GM21447 (cell line): Measurements from ENCODE around the gene EIF2D.
"Not testable (repeated sequence)": the region's sequence is repeated elsewhere in the genome, so short reads cannot be mapped to it uniquely, and the experiment has no call there.

Experiments
- ATAC-seq: cut with Tn5 transposase; IDR thresholded peaks from one replicate; pipeline ENCODE4 v1.9.1; 2021; ENCODE audit not compliant: unreplicated experiment

The EIF2D gene

DNA sequence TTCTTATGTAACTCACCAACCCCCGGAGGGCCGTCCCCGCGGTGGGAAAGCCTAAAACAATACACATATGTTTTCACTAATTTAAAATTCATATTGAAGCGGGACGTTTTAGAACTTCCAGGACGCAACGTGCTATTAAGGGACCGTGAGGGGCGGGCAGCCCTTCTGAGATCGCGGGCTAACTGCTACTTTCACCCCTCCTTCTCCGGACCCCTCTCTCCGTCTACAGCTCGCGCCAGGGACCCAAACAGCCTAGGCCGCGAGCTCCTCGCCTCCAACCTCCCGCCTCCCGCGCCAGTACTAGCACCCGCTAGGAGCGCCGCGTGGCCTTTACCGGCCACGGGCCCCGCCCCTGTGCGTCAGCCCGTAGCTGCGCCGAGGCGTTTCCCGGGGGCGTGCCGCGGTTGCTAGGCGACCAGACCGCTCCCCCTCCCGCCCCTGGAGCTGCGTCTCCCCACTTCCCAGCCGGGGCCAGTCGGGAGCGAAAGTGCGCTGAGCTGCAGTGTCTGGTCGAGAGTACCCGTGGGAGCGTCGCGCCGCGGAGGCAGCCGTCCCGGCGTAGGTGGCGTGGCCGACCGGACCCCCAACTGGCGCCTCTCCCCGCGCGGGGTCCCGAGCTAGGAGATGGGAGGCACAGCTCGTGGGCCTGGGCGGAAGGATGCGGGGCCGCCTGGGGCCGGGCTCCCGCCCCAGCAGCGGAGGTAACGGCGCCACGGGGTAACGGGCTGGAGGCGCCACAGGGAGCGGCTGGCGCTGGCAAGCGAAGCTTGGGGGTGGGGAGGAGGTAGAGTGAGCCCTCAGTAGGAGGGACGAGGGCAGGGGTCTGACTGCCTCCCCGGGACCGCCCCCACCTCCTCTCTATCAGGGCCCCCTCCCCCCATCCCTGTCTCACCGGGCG, 23.1 kb upstream of the EIF2D start, which contains the start of gene DYRK3:
TSS of gene DYRK3 (plus strand) at position 457 of the 898 bp plus-strand sequence. CDS start at position 625, 168 bp downstream.
- ATAC-seq = peak; percentile 90

- no peak for ATAC-seq
Measured at GRCh38 chr1:206634365-206635079, 22.3 kb upstream of the EIF2D start.

DNA sequence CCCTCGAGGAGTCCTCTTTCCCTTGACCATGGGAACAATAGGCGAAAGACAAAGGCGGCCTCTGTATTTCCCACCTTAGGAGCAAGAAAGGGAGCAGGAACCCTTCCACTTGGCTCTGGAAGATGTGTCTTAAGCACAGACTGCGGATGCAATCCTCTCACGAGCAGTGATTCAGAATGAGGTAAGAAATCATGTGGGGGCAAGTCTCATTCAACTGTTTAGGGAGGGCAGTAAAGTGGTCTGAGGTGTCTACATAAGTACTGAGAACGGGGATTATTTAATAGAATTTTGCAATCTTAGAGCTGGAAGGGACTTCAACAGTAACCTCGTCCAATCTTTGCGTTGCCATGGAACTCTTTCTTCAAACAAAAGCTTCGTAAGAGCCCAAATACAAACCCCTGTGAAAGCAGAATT, 21.4 kb upstream of the EIF2D start:
- ATAC-seq = no peak

DNA sequence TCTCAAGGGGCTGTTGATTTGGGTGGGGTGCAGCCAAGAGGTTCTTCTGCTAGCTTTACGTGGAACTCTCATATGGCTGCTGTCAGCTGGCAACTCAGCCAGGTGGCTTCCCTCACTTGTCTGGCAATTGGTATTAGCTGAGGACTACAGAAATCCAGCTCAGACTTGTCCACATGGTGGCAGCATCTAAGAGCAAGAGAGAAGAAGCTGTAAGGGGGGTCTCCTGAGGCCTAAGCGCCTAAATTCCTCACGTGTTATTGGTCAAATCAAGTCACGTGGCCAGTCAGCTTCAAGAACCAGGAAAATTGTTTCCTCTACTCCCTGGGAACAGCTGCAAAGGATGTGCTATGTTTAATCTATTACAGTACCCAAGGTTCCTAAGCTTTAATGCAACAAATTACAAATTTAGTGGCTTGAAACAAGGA, 18.8 kb upstream of the EIF2D start:
- ATAC-seq = no peak

DNA sequence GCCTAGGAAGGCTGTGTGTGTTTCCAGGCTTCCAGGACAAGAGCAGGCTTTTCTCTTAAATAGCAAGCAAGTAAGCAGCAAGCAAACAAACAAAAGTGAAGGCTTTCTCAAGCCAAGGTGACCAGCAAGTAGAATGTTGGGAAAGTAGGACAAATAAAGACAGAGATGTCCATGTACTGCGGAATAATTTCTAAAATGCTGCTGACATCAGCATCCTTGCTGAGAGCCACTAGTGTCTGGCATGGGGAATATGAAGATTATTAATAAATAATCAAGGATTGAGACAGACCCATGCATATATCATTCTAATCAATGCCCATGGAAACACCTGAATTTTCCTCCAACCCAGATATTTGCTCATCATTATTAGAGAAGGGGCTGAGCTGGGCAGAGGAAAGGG, 16.7 kb upstream of the EIF2D start:
- no peak for ATAC-seq

- ATAC-seq = not testable (repeated sequence)
Measured at GRCh38 chr1:206626396-206626795, 14.1 kb upstream of the EIF2D start.

DNA sequence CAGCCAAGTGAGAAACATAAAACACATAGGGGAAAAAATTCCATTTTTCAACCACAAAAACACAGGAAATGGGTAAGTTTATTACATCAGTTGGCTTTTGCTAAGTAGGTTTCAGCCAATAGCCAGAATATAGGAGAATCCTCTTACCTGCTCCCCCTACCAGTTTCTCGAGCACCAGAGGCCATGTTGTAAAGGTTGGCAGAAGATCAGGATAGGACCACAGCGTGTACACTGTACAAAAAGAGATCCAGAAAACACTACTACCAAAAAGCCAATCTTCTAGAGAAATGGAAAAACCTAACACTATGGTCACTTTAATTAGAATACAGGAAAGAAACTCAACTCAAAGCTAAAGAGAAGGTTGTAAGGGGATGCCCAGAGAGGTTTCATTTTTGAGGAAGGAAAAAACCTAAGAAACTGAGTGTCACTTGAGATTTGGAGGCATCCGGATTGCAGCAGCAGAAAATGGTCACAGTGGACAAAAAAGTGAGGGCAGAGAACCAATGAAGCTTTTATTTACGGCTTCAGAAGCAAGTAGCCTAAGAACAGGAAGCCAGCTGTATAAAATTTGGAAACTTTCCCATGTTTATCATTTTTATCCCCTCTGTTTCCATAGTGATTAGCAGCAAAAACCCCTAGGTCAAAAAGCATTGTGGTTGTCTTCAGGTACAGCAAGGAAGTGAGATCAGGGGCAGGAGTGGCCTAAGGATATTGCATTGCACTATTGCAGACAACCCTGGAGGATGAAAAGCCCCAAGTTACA, 2.9 kb downstream of the EIF2D start:
- peak; percentile 37 for ATAC-seq

DNA sequence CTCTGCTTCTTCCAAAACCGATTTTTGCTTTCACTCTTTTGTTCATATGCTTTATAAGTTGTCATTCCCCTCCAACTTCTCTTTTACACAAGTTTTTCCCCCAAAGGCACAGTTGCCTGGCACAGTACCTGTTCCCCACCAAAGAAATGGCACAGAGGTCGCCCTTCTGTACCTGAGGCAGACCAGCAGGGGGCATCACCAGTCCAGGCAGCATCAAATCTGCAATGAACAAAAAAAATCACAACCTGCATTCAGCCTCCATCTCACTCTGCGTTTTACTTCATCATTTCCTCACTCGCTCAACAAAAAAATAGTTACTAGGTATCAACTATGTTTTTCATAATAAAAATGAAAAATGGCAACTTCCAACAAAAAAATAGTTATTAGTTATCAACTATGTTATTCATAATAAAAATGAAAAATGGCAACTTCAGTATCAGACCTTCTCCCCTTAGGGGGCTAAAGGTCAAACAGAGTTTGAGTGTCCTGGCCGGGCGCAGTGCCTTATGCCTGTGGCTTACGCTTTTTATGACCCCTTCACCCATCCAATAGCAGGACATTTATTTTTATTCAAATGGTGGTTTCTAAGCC, 4.1 kb downstream of the EIF2D start:
- no peak for ATAC-seq

- no peak for ATAC-seq
Measured at GRCh38 chr1:206606867-206607266, 5.4 kb downstream of the EIF2D start.

DNA sequence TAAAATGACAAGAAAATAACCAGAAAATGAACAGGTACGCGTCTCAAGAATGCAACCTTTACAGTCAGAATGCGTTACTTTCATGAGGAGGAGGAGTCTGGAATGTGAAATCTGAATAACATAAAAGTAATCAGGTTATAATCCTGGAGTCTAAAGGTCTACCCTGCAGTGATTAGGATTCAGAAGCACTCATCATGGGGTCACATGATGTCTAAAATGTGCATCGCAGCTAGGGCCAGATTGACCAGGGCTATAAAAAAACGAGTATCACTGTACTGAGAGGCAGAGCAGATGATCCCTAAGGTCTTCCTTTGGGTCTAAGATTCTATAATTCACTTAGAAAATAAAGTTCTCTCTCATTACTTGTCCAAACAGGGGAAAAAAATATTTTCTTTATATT, 7.4 kb downstream of the EIF2D start:
- no peak for ATAC-seq

- no peak for ATAC-seq
Measured at GRCh38 chr1:206600527-206600926, 11.7 kb downstream of the EIF2D start.

DNA sequence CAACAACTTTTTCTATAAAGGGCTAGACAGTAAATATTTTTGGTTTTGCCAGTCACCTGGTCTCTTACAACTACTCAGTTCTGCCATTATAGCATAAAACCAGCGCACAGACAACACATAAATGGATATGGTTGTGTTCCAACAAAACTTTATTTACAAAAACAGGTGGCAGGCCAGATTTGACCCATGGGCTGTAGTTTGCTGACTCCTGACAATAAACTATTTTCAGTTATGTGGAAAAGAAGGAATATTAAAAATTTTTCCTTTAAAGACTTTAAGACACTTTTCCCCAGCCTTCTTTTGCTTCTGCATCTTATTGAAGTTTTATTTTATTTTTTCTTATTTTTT, 16.0 kb downstream of the EIF2D start:
- no peak for ATAC-seq

- ATAC-seq = no peak
Measured at GRCh38 chr1:206595581-206596318, 16.5 kb downstream of the EIF2D start.

GRCh38 chr1:206593351-206593925, 18.8 kb downstream of the EIF2D start:
- no peak for ATAC-seq

DNA sequence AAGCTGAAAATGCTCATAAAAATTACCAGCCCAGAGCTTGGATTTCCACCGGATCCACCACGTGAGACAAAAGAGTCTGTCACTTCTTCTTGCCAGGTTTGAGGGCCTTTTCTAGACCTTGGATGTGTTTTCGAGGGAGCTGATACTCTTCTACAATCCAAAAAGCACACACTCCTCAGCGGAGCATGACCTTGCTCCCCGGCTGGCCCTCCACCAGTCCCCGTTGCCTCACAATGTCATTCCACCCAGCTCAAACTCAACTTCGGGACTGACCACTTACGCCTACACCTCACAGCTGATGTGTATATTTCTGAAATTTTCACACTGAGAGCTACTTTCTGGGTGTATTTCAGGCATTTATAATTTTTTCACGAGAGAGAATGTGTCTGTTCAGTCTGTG, 20.6 kb downstream of the EIF2D start:
- no peak for ATAC-seq

DNA sequence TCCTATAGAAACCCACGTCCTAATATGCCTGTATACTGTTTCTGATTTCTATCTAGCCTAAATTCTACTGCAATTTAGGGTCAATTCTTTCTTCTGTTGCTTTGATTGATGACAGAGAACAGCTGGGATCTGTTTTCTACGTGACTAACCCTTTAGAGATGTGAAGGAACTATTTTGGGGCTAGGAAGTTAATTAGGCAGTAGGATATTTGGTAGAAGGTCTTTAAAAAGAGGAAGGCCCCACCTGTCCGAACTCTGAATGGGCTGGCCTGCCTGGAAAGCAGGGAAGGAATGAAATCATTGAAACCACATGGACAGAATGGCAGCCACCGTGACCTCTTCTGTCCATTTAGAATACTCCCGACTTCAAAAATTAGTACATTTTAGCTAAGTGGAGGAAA, 21.0 kb downstream of the EIF2D start:
- ATAC-seq = no peak

- ATAC-seq = peak; percentile 60
Measured at GRCh38 chr1:206590025-206590758, 22.1 kb downstream of the EIF2D start.

DNA sequence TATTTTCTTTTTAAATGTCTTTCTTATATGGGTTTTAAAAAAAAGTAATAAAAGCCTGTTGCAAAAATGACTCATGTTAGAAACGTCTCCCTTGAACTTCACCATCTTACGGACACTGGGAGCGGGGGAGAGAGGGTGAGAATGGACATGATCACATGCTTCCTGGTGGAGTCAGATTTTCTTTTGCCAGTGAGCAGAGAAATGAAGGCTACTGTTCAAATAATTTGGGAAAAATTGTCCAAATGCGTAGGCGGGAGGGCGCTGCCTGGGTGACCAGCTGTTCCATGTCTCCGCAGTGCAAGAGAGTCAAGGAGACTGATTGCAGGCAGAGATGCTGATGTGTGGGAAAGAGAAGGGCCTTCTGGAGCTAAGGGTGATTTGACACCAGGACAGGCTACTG, 23.1 kb downstream of the EIF2D start:
- ATAC-seq = no peak

- no peak for ATAC-seq
Measured at GRCh38 chr1:206588492-206588891, 23.8 kb downstream of the EIF2D start.
